Stimulated activated CD4-positive, alpha-beta T cell treated with anti-CD3 and anti-CD28 coated beads, TNF-alpha, amount 100 ng/mL, for 24 hours (primary cell): ENCODE data around the gene FBL.
A peak's percentile ranks its signal among the peaks of the same experiment; 100 is the strongest.

Experiments used
- DNase-seq, 3 experiments: peaks; one replicate each; pipeline ENCODE4 v3.0.0-alpha.2; 2020; ENCODE audit warnings: low read depth in 3 of 3

FBL gene

DNA sequence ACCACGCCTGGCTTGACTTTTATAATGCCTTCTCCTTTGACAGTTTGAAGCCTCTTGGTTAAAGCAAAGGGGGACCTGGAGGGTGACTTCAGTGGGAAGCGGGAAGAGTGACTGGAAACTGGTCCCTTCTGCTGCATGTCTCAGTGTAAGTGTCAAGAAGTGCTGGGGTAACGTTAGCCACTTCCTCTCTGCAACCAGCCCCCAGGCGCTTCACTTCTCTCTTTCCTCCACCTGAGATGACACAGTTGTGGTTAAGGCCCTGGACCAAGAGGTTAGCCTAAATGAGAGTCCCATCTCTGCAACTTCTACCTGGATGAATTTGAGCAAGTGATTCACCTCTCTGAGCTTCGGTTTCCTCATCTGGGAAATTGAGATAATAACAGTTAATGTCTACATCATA lies 51.2 kb downstream of the FBL start:
- DNase-seq = no peak

DNA sequence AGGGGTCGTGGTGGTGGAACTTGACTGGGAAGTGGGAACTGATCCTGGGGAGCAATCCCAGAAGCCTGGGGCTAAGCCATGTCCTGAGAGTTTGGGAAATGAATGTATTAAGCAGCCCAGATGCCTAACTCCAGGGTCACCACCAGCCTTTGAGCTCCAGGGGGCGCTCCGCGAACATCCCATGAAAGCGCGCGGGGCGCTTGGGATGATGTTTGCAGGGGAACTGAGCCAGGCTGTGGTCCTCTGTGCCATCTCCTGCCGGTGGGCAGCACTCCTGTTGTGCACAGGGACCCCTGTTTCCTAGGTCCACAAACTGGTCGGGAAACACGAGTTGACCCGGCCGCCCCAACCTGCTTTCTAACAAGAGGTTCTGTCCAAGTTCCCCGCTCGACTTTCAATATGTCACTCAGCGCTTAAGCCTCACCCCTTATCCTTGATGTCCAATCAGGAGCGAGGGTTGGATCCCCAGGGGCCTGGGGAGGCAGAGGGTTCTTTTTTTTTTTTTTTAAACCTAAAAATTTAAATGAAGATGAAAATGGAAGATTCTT lies 53.1 kb downstream of the FBL start:
- peak; percentile 46 to 69 (median 50) for DNase-seq

- DNase-seq = no peak
These were observed 57.9 kb downstream of the FBL start for GRCh38 chr19:39788244-39788643.
